ENCODE data around the gene MYOM1.
"Not testable (repeated sequence)": the region's sequence is repeated elsewhere in the genome, so short reads cannot be mapped to it uniquely, and the experiment has no call there.

The MYOM1 gene

DNA sequence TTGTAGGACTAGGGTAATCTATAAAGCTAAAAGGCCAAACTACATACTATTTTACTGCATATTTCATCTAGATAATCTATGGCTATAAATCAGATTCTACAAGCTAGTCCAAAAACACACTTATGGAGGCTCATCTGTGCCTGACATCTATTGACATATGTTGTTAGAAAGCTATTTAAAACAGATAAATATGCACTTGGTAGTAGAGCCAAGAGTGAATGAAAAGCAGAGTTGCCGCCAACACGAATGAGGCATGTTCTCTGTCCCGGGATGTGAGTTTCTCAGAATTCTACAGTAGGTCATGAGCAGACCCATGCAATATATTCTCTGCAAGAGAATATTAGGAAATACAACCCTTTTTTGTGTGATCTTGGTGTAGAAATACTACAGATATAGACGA, 140.1 kb downstream of the MYOM1 start:
- no peak overlapping the region for H3K9ac ChIP-seq (ENCODE audit: low read length)
- no peak overlapping the region for H4K8ac ChIP-seq (ENCODE audit: low read depth, low read length)
- H2AK5ac ChIP-seq (ENCODE audit: low read length): no peak overlapping the region
- no peak overlapping the region for H4K91ac ChIP-seq (ENCODE audit: low read depth, low read length)
- WGBS (ENCODE audit: extremely low coverage, insufficient coverage, insufficient read length): no CpG with 5 or more reads among the region's 4 CpGs
- H3K14ac ChIP-seq (ENCODE audit: low read length): no peak overlapping the region
- no peak overlapping the region for H2AFZ ChIP-seq (ENCODE audit: insufficient read depth, low read length, poor library complexity)
- no peak overlapping the region for H3K18ac ChIP-seq (ENCODE audit: low read length)
- no peaks in the 10 kb centered on the region for H3K4me1 ChIP-seq (ENCODE audit: control insufficient read depth in 1 of 2, insufficient read depth in 2 of 2, low read length in 2 of 2)
- H4K12ac ChIP-seq (ENCODE audit: low read depth, low read length): no peak overlapping the region
- no peak for DNase-seq
- H3K79me2 ChIP-seq (ENCODE audit: control insufficient read depth, insufficient read depth, low read length, poor library complexity): no peaks in the 10 kb centered on the region
- H3K27me3 ChIP-seq (ENCODE audit: insufficient read depth, low read length): no peaks in the 10 kb centered on the region
- H2BK5ac ChIP-seq (ENCODE audit: low read depth, low read length, poor library complexity): no peak overlapping the region
- no peak overlapping the region for H3K4me2 ChIP-seq (ENCODE audit: low read length)
- H2BK12ac ChIP-seq (ENCODE audit: low read length): no peak overlapping the region
- H3K9me3 ChIP-seq (ENCODE audit: insufficient read depth, low read depth, low read length): no peaks in the 10 kb centered on the region
- H3K79me1 ChIP-seq (ENCODE audit: low read length): no peaks in the 10 kb centered on the region
- no peak overlapping the region for H3K4ac ChIP-seq (ENCODE audit: low read depth, low read length)
- H3K4me3 ChIP-seq (ENCODE audit: low read depth, low read length): no peak overlapping the region
- H3K36me3 ChIP-seq (ENCODE audit: control insufficient read depth in 1 of 2, insufficient read depth in 2 of 2, low read length in 2 of 2): no peaks in the 10 kb centered on the region
- no peak overlapping the region for H3K23ac ChIP-seq (ENCODE audit: low read length)
- H2BK120ac ChIP-seq (ENCODE audit: insufficient read depth, low read length, poor library complexity): no peak overlapping the region
- no peak overlapping the region for H3K27ac ChIP-seq (ENCODE audit: low read depth, low read length)

- Histone ChIP-seq H3K9me3 (ENCODE audit: insufficient read depth, low read depth, low read length) (no peaks in the 10 kb centered on the region), H4K12ac (ENCODE audit: low read depth, low read length) (no peak overlapping the region), H4K91ac (ENCODE audit: low read depth, low read length) (no peak overlapping the region), H3K4me3 (ENCODE audit: low read depth, low read length) (no peak overlapping the region), H3K18ac (ENCODE audit: low read length) (no peak overlapping the region), H3K23ac (ENCODE audit: low read length) (no peak overlapping the region), H3K36me3 (ENCODE audit: control insufficient read depth in 1 of 2, insufficient read depth in 2 of 2, low read length in 2 of 2) (no peaks in the 10 kb centered on the region), H3K4me1 (ENCODE audit: control insufficient read depth in 1 of 2, insufficient read depth in 2 of 2, low read length in 2 of 2) (no peaks in the 10 kb centered on the region), H3K14ac (ENCODE audit: low read length) (no peak overlapping the region), H3K27ac (ENCODE audit: low read depth, low read length) (no peak overlapping the region), H3K4me2 (ENCODE audit: low read length) (no peak overlapping the region), H3K79me1 (ENCODE audit: low read length) (no peaks in the 10 kb centered on the region), H3K9ac (ENCODE audit: low read length) (no peak overlapping the region), H2BK12ac (ENCODE audit: low read length) (no peak overlapping the region), H3K27me3 (ENCODE audit: insufficient read depth, low read length) (no peaks in the 10 kb centered on the region), H2BK5ac (ENCODE audit: low read depth, low read length, poor library complexity) (no peak overlapping the region), H3K79me2 (ENCODE audit: control insufficient read depth, insufficient read depth, low read length, poor library complexity) (no peaks in the 10 kb centered on the region), H2AFZ (ENCODE audit: insufficient read depth, low read length, poor library complexity) (no peak overlapping the region), H2BK120ac (ENCODE audit: insufficient read depth, low read length, poor library complexity) (no peak overlapping the region), H3K4ac (ENCODE audit: low read depth, low read length) (no peak overlapping the region), H2AK5ac (ENCODE audit: low read length) (no peak overlapping the region), H4K8ac (ENCODE audit: low read depth, low read length) (no peak overlapping the region)
- WGBS (ENCODE audit: extremely low coverage, insufficient coverage, insufficient read length): no CpG with 5 or more reads among the region's 9 CpGs
- no peak for DNase-seq
Observed at GRCh38 chr18:3075491-3075890, 144.3 kb downstream of the MYOM1 start.

DNA sequence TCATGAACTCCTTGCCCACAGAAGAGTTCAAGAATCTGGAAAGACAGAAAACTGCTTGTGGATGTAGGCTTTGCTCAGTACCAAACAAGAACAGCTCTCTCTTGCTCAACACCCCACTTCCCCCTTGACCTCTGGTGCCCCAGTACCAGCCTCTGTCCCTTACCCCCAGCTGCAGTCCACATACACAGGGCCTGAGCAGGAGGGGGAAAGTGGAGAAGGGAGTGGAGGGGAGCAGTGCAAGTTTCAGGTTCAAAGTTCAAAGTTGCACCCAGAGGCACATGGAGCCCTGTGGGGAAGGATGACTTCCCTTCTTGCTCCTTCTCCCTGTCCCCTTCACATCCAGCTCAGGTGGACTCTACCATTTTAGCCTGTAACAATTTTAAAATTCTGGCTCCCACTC, 145.7 kb downstream of the MYOM1 start:
- Histone ChIP-seq H2BK12ac (ENCODE audit: low read length) (no peak overlapping the region), H3K4ac (ENCODE audit: low read depth, low read length) (no peak overlapping the region), H3K18ac (ENCODE audit: low read length) (no peak overlapping the region), H3K4me2 (ENCODE audit: low read length) (no peak overlapping the region), H3K79me1 (ENCODE audit: low read length) (no peaks in the 10 kb centered on the region), H3K27me3 (ENCODE audit: insufficient read depth, low read length) (no peaks in the 10 kb centered on the region), H4K12ac (ENCODE audit: low read depth, low read length) (no peak overlapping the region), H3K79me2 (ENCODE audit: control insufficient read depth, insufficient read depth, low read length, poor library complexity) (no peaks in the 10 kb centered on the region), H3K36me3 (ENCODE audit: control insufficient read depth in 1 of 2, insufficient read depth in 2 of 2, low read length in 2 of 2) (no peaks in the 10 kb centered on the region), H3K23ac (ENCODE audit: low read length) (no peak overlapping the region), H4K8ac (ENCODE audit: low read depth, low read length) (no peak overlapping the region), H3K9ac (ENCODE audit: low read length) (no peak overlapping the region), H2BK5ac (ENCODE audit: low read depth, low read length, poor library complexity) (no peak overlapping the region), H3K4me1 (ENCODE audit: control insufficient read depth in 1 of 2, insufficient read depth in 2 of 2, low read length in 2 of 2) (no peaks in the 10 kb centered on the region), H3K14ac (ENCODE audit: low read length) (no peak overlapping the region), H3K27ac (ENCODE audit: low read depth, low read length) (no peak overlapping the region), H2AFZ (ENCODE audit: insufficient read depth, low read length, poor library complexity) (no peak overlapping the region), H3K4me3 (ENCODE audit: low read depth, low read length) (no peak overlapping the region), H2AK5ac (ENCODE audit: low read length) (no peak overlapping the region), H3K9me3 (ENCODE audit: insufficient read depth, low read depth, low read length) (no peaks in the 10 kb centered on the region), H2BK120ac (ENCODE audit: insufficient read depth, low read length, poor library complexity) (no peak overlapping the region), H4K91ac (ENCODE audit: low read depth, low read length) (no peak overlapping the region)
- no peak for DNase-seq

GRCh38 chr18:3073353-3073752, 146.4 kb downstream of the MYOM1 start:
- not testable (repeated sequence) for H3K4ac ChIP-seq (ENCODE audit: low read depth, low read length); H3K4me2 ChIP-seq (ENCODE audit: low read length); DNase-seq; H3K79me1 ChIP-seq (ENCODE audit: low read length); H2BK12ac ChIP-seq (ENCODE audit: low read length); H4K8ac ChIP-seq (ENCODE audit: low read depth, low read length); H3K36me3 ChIP-seq (ENCODE audit: control insufficient read depth in 1 of 2, insufficient read depth in 2 of 2, low read length in 2 of 2); H3K18ac ChIP-seq (ENCODE audit: low read length); H4K12ac ChIP-seq (ENCODE audit: low read depth, low read length); H3K27me3 ChIP-seq (ENCODE audit: insufficient read depth, low read length); H2BK120ac ChIP-seq (ENCODE audit: insufficient read depth, low read length, poor library complexity); H2AFZ ChIP-seq (ENCODE audit: insufficient read depth, low read length, poor library complexity); H4K91ac ChIP-seq (ENCODE audit: low read depth, low read length); H2BK5ac ChIP-seq (ENCODE audit: low read depth, low read length, poor library complexity); H3K79me2 ChIP-seq (ENCODE audit: control insufficient read depth, insufficient read depth, low read length, poor library complexity); H3K9me3 ChIP-seq (ENCODE audit: insufficient read depth, low read depth, low read length); H3K4me1 ChIP-seq (ENCODE audit: control insufficient read depth in 1 of 2, insufficient read depth in 2 of 2, low read length in 2 of 2); H3K27ac ChIP-seq (ENCODE audit: low read depth, low read length); H3K23ac ChIP-seq (ENCODE audit: low read length); H3K4me3 ChIP-seq (ENCODE audit: low read depth, low read length); H3K14ac ChIP-seq (ENCODE audit: low read length); H2AK5ac ChIP-seq (ENCODE audit: low read length); H3K9ac ChIP-seq (ENCODE audit: low read length)
- no CpG with 5 or more reads among the region's 3 CpGs for WGBS (ENCODE audit: extremely low coverage, insufficient coverage, insufficient read length)

DNA sequence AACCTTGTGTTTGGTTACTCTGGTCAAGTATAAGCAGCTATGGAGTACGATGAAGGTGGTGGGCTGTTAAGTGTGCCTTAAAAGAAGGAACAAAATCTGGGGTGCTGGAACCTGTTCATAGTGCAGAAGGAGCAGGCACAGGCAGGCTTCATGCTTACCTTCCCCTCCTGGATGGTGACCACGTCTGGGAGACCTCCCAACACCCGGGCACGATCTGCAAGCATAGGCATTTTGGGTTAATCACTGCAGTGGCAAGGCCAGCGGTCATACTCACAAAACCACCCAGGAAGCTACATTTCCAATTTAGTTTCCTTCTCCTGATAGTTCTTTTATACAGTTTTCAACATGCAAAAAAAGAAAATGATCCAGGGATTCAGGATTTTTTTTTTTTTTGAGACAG, 148.1 kb downstream of the MYOM1 start:
- Histone ChIP-seq H3K36me3 (ENCODE audit: control insufficient read depth in 1 of 2, insufficient read depth in 2 of 2, low read length in 2 of 2) (no peaks in the 10 kb centered on the region), H4K91ac (ENCODE audit: low read depth, low read length) (no peak overlapping the region), H3K23ac (ENCODE audit: low read length) (no peak overlapping the region), H3K9me3 (ENCODE audit: insufficient read depth, low read depth, low read length) (no peaks in the 10 kb centered on the region), H3K4me1 (ENCODE audit: control insufficient read depth in 1 of 2, insufficient read depth in 2 of 2, low read length in 2 of 2) (no peaks in the 10 kb centered on the region), H3K9ac (ENCODE audit: low read length) (no peak overlapping the region), H3K79me1 (ENCODE audit: low read length) (no peaks in the 10 kb centered on the region), H2AK5ac (ENCODE audit: low read length) (no peak overlapping the region), H3K27me3 (ENCODE audit: insufficient read depth, low read length) (no peaks in the 10 kb centered on the region), H2BK12ac (ENCODE audit: low read length) (no peak overlapping the region), H4K8ac (ENCODE audit: low read depth, low read length) (no peak overlapping the region), H3K4me2 (ENCODE audit: low read length) (no peak overlapping the region), H3K79me2 (ENCODE audit: control insufficient read depth, insufficient read depth, low read length, poor library complexity) (no peaks in the 10 kb centered on the region), H4K12ac (ENCODE audit: low read depth, low read length) (no peak overlapping the region), H3K18ac (ENCODE audit: low read length) (no peak overlapping the region), H3K27ac (ENCODE audit: low read depth, low read length) (no peak overlapping the region), H2AFZ (ENCODE audit: insufficient read depth, low read length, poor library complexity) (no peak overlapping the region), H2BK120ac (ENCODE audit: insufficient read depth, low read length, poor library complexity) (no peak overlapping the region), H3K4me3 (ENCODE audit: low read depth, low read length) (no peak overlapping the region), H3K14ac (ENCODE audit: low read length) (no peak overlapping the region), H2BK5ac (ENCODE audit: low read depth, low read length, poor library complexity) (no peak overlapping the region), H3K4ac (ENCODE audit: low read depth, low read length) (no peak overlapping the region)
- no CpG with 5 or more reads among the region's 5 CpGs for WGBS (ENCODE audit: extremely low coverage, insufficient coverage, insufficient read length)
- no peak for DNase-seq
